22Rv1 (cell line): ENCODE measurements around the gene BTBD9.

Source experiments
- CTCF ChIP-seq: fragments of 450-650 bp; IDR thresholded peaks from 2 replicates; pipeline ENCODE4 v1.5.1; 2017; ENCODE audit warnings: mild to moderate bottlenecking
- ZFX ChIP-seq: fragments of 450-650 bp; IDR thresholded peaks from 2 replicates; pipeline ENCODE4 v1.6.1; 2017; ENCODE audit warnings: antibody characterized with exemption, borderline replicate concordance

DNA sequence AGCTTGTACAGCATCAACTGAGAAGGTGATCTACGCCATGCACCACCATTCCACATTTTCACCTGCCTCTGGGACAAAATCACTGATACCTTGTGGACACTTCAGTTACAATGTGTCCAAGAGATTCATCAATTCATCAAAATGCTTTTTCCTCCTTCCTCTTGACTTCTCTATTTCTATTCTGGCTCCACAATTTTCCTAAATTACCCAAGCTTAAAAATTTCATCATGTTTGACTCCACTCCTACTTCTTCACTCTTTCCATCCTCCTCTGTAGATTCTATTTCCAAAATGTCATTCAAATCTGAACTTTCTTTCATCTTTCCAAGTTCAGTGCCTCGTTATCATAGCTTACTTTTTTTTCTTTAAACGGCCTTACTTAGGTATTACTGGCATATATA, 172.2 kb downstream of the BTBD9 start:
- TF ChIP-seq CTCF, result no peak
- no peak for TF ChIP-seq ZFX
